CD4-positive, alpha-beta T cell treated with Interleukin-15 for 4 hours (primary cell): ENCODE data around the gene FXYD5.

Experiments used
- DNase-seq: peaks from one replicate; pipeline ENCODE4 v3.0.0-alpha.2; 2020; ENCODE audit warnings: low spot score

FXYD5 gene

GRCh38 chr19:35157431-35157830 lies 2.9 kb downstream of the FXYD5 start:
- DNase-seq, result no peak

GRCh38 chr19:35159606-35160005 lies 5.1 kb downstream of the FXYD5 start:
- DNase-seq, result no peak

GRCh38 chr19:35160629-35161433 lies 6.3 kb downstream of the FXYD5 start:
- DNase-seq, result no peak

- no peak for DNase-seq
Measured at GRCh38 chr19:35161434-35161743, 6.9 kb downstream of the FXYD5 start.

GRCh38 chr19:35162471-35163326 lies 8.2 kb downstream of the FXYD5 start:
- no peak for DNase-seq

- DNase-seq, result no peak
Measured at GRCh38 chr19:35164418-35164817, 9.9 kb downstream of the FXYD5 start.

GRCh38 chr19:35165200-35166058 lies 10.9 kb downstream of the FXYD5 start:
- DNase-seq, result no peak

- no peak for DNase-seq
Measured at GRCh38 chr19:35166100-35167063, 11.8 kb downstream of the FXYD5 start.

GRCh38 chr19:35167251-35168119 lies 12.9 kb downstream of the FXYD5 start:
- DNase-seq, result no peak

- DNase-seq, result no peak
Measured at GRCh38 chr19:35168196-35168595, 13.7 kb downstream of the FXYD5 start.

- DNase-seq, result no peak
Measured at GRCh38 chr19:35169221-35169995, 14.9 kb downstream of the FXYD5 start.

- DNase-seq, result no peak
Measured at GRCh38 chr19:35170359-35171061, 16.0 kb downstream of the FXYD5 start.

- DNase-seq, result no peak
Measured at GRCh38 chr19:35171730-35172129, 17.2 kb downstream of the FXYD5 start.

- DNase-seq, result no peak
Measured at GRCh38 chr19:35174226-35174625, 19.7 kb downstream of the FXYD5 start.

- DNase-seq, result no peak
Measured at GRCh38 chr19:35176181-35176570, 21.6 kb downstream of the FXYD5 start.

- DNase-seq, result peak; percentile 6
Measured at GRCh38 chr19:35177377-35178274, 23.1 kb downstream of the FXYD5 start.

GRCh38 chr19:35178701-35179100 lies 24.2 kb downstream of the FXYD5 start:
- no peak for DNase-seq

GRCh38 chr19:35179830-35180229 lies 25.3 kb downstream of the FXYD5 start:
- no peak for DNase-seq
